Ovary (tissue), 3 donors: Measurements from ENCODE around the gene NYAP1.

Experiments used
- CTCF ChIP-seq, 3 donors: fragments of 450-650 bp in 2 of 3; fragments of 200-600 bp in 1 of 3; IDR thresholded peaks; one replicate each; pipeline versions ENCODE4 v1.5.1 to v1.8.0; 2016 to 2022; ENCODE audit warnings: antibody characterized with exemption in 3 of 3, mild to moderate bottlenecking in 1 of 3
- EP300 ChIP-seq: sonication (generic); formaldehyde crosslinking; IDR thresholded peaks from one replicate; pipeline ENCODE4 v1.6.1; 2017; ENCODE audit warnings: antibody characterized with exemption
- POLR2A ChIP-seq: fragments of 450-650 bp; IDR thresholded peaks from one replicate; pipeline ENCODE4 v1.6.1; 2017; ENCODE audit warnings: antibody characterized with exemption, mild to moderate bottlenecking, moderate library complexity
- donor health status: DM: no; HTN: no; CAD: no.

DNA sequence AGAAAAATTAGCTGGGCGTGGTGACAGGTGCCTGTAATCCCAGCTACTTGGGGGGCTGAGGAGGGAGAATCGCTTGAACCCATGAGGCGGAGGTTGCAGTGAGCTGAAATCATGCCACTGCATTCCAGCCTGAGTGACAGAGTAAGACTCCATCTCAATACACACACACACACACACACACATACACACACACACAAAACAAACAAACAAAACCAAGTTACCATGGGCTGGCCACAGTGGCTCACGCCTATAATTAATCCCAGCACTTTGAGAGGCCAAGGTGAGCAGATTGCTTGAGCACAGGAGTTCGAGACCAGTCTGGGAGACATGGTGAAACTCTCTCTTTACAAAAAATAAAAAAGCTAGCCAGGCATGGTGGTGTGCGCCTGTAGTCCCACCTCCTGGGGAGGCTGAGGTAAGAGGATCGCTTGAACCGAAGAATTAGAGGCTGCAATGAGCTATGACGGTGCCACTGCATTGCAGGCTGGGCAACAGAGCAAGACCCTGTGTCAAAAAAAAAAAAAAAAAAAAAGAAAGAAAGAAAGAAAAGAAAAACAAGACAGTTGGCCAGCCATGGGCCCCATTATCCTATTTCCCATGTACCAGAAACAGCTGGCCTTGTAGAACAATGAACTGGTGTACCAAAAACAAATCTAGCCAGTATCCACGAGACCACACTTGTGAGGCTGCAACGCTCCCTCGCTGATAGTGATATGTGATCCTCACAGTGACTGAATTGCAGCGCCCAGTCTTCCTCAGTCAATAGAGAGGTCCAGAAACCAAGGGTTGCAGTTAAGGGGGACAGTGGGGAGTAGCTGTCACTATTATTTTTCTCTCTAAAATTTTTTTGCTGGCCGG lies 48.7 kb downstream of the NYAP1 start:
- no peak for TF ChIP-seq CTCF (IDR thresholded peaks at IDR 0.05)
- TF ChIP-seq EP300, result no peak
- no peak for TF ChIP-seq POLR2A
